HFF-Myc (cell line): ENCODE results near the gene FLII.

Experiments
- DNase-seq: peaks from one replicate; pipeline ENCODE4 v3.0.0-alpha.2; 2011; ENCODE audit warnings: low read depth; ENCODE audit errors: extremely low read depth
- H3K4me3 ChIP-seq: replicated peaks from 2 replicates; pipeline ENCODE4 v1.5.1; 2011; ENCODE audit warnings: low read depth, mild to moderate bottlenecking, control low read depth, low read length
- CTCF ChIP-seq: IDR thresholded peaks from 2 replicates; pipeline ENCODE4 v1.5.1; 2012; ENCODE audit warnings: mild to moderate bottlenecking, low read depth, low read length, control low read depth; ENCODE audit errors: missing control alignments

The FLII gene

GRCh38 chr17:18245038-18245776 is 13.3 kb downstream of the FLII start:
- DNase-seq, result no peak
- TF ChIP-seq CTCF, result no peak
- H3K4me3 ChIP-seq, result no peak overlapping the region

GRCh38 chr17:18241229-18241871 is 17.2 kb downstream of the FLII start:
- no peak for TF ChIP-seq CTCF
- no peak overlapping the region for H3K4me3 ChIP-seq
- no peak for DNase-seq

- no peak overlapping the region for H3K4me3 ChIP-seq
- DNase-seq, result no peak
- TF ChIP-seq CTCF, result no peak
Observed at GRCh38 chr17:18240449-18240848, 18.1 kb downstream of the FLII start.

- no peak overlapping the region for H3K4me3 ChIP-seq
- TF ChIP-seq CTCF, result no peak
- DNase-seq, result no peak
Observed at GRCh38 chr17:18238299-18238698, 20.2 kb downstream of the FLII start.

GRCh38 chr17:18237461-18237860 is 21.1 kb downstream of the FLII start:
- TF ChIP-seq CTCF, result no peak
- no peak overlapping the region for H3K4me3 ChIP-seq
- DNase-seq, result no peak

GRCh38 chr17:18236494-18236893 is 22.0 kb downstream of the FLII start:
- no peak for TF ChIP-seq CTCF
- H3K4me3 ChIP-seq, result no peak overlapping the region
- DNase-seq, result no peak
